Measurements from ENCODE around the gene VSX2.

Gene VSX2

GRCh38 chr14:74221741-74222140 is 17.5 kb upstream of the VSX2 start:
- DNase-seq (ENCODE audit: low spot score), result no peak

- DNase-seq (ENCODE audit: low spot score), result no peak
Observed at GRCh38 chr14:74223016-74223415, 16.2 kb upstream of the VSX2 start.

DNA sequence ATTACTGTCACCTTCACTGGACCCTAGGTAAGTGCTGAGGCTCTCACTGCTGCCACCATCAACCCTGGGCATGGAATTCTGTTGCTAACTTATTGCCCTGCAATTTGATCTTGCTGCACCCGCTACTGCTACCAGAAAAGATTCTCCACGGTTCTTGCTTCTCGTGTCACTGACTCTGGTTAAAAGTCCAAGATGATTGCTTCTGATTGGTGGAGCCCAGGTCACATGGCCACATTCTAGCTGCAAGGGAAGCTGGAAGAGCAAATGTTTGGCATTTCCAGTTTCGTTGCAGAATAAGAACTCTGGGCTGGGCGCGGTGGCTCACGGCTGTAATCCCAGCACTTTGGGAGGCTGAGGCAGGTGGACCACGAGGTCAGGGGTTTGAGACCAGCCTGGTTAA is 7.5 kb upstream of the VSX2 start:
- DNase-seq (ENCODE audit: low spot score), result no peak

GRCh38 chr14:74235017-74235416 is 4.2 kb upstream of the VSX2 start:
- DNase-seq (ENCODE audit: low spot score), result no peak

- no peak for DNase-seq (ENCODE audit: low spot score)
Observed at GRCh38 chr14:74237441-74237840, 1.8 kb upstream of the VSX2 start.

- no peak for DNase-seq (ENCODE audit: low spot score)
Observed at GRCh38 chr14:74239848-74240793, 872 bp downstream of the VSX2 start.

DNA sequence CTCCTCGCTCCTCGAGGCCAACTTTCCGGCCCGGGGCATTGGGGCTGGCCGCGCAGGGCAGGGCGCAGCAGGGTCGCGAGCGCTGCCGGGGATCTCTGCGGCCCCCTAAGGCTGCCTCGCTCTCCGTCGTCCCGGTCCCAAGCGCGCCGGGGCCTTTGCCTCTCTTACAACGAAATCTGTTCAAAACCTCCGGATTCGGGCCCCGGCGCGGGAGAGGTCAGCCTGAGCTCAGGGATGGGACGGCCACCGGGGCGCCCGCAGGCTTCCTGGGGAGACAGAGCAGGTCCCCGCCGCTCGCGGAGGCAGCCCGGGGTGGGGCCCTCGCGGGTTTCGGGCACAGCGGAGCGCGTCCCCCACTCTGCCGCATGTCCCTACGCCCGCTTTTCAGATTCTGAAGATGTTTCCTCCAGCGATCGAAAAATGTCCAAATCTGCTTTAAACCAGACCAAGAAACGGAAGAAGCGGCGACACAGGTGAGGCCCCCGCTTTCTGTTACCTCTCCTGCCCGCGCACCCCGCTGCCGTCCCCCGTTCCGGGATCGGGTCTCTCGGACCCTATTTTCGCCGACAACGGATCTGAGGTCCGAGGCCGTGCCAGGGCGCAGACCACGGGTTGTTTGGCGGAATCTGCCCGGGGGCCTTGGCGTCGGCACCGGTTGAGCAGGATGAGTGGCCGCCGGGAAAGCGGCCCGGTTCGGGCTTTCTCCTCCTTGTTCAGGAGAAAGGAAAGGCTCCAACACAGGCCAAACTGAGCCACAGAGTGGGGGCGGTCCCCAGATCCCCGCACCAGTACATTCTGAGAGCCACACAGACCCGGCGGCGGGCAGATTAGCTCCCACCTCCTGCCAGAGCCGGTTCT is 1.8 kb downstream of the VSX2 start:
- no peak for DNase-seq (ENCODE audit: low spot score)

DNA sequence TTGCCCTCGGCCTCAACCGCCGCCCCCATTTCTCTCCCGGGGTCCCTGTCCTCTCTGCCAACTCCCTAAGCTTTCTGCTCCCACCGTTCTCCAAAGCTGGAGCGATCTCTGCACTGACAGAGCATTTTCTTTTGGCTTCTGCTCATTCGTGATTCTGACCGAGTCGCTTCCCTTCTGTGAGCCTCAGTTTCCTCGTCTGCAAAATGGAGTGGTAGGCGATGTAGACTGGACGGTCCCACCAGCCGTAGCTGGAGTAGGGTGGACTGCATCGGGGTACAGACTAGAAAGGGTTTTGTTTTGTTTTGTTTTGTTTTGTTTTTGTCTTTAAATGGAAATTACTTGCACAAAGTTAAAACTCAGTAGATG is 2.4 kb downstream of the VSX2 start:
- DNase-seq (ENCODE audit: low spot score), result no peak

- no peak for DNase-seq (ENCODE audit: low spot score)
Observed at GRCh38 chr14:74242021-74242779, 3.0 kb downstream of the VSX2 start.

- DNase-seq (ENCODE audit: low spot score), result no peak
Observed at GRCh38 chr14:74242780-74243042, 3.5 kb downstream of the VSX2 start.

DNA sequence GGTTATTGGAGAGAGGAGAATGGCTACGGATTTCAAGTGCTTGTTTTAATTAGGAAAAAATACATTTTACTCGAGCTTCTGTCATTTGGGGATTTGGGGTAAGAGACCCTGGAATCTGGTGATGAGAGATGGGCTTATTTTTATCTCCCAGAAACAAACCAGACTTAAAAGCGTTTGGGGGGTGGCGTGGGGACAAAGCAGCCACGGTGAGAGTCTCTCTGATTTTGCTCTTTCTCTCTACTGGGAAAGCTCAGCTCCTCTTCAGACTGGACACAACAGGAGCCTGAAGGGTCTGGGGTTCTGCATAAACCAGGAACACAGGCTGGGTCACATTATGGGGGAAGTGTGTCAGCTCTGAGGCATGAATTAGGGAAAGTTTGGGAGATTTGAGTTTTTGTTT is 3.8 kb downstream of the VSX2 start:
- DNase-seq (ENCODE audit: low spot score), result no peak

DNA sequence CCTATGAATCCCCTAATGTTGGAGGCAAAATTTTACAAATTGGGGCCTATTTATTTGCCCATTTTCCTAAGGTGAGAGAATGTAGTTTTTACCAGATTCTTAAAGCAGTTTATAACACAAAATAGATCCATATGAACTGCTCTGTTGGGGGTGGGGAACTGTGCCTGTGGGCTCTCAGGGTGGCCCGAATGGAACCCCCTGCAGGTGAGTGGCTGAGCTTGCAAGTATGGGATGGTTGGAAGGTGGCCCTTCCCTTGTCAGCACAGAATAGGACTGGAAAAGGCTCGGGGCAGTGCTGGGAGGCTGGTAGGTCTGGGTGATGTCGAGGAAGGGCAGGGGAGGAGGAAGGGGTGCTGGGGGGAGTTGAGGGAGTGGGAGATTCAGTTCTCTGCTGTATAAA is 4.9 kb downstream of the VSX2 start:
- no peak for DNase-seq (ENCODE audit: low spot score)

GRCh38 chr14:74245292-74245691 is 6.0 kb downstream of the VSX2 start:
- no peak for DNase-seq (ENCODE audit: low spot score)

DNA sequence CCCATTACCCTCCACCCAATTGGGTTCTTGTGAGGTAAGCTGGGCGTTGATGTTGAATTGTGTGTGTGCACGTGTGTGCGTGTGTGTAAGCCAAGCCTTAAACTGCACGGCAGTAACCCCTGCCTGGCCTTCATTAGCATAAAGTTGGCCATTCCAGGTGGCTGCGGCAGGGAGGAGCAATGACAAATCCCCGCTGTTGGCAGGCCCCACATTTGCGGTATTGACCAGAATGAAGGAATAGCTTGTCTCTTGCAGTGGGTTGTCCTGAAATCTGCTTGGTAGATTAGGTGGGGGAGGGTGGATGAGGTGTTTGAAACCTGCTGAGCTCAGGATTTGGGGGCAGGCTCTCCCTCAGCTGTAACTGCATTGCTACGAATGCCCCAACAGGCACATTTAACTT is 7.3 kb downstream of the VSX2 start:
- no peak for DNase-seq (ENCODE audit: low spot score)

GRCh38 chr14:74248017-74248416 is 8.8 kb downstream of the VSX2 start:
- DNase-seq (ENCODE audit: low spot score), result no peak

- DNase-seq (ENCODE audit: low spot score), result peak; percentile 62
Observed at GRCh38 chr14:74249433-74250375, 10.5 kb downstream of the VSX2 start.

DNA sequence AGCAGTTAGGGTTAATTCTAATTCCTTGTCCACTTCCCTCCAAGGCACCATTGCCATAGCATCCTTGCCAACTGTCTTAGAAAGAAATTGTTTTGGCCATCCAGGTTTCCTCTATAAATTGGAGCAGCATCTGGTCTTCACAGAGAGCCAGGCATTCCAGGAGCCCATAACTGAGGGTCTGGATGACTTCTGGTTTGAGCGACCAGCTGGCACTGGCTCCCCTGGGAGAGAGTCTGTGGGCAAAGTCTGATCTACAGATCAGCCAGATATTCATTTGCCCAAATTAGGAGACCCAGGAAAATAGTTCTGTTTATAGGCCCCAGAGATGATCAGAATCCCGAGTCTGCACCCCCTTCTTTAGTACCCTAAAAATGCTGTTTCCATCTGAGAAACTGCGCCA is 16.0 kb downstream of the VSX2 start:
- DNase-seq (ENCODE audit: low spot score), result no peak

DNA sequence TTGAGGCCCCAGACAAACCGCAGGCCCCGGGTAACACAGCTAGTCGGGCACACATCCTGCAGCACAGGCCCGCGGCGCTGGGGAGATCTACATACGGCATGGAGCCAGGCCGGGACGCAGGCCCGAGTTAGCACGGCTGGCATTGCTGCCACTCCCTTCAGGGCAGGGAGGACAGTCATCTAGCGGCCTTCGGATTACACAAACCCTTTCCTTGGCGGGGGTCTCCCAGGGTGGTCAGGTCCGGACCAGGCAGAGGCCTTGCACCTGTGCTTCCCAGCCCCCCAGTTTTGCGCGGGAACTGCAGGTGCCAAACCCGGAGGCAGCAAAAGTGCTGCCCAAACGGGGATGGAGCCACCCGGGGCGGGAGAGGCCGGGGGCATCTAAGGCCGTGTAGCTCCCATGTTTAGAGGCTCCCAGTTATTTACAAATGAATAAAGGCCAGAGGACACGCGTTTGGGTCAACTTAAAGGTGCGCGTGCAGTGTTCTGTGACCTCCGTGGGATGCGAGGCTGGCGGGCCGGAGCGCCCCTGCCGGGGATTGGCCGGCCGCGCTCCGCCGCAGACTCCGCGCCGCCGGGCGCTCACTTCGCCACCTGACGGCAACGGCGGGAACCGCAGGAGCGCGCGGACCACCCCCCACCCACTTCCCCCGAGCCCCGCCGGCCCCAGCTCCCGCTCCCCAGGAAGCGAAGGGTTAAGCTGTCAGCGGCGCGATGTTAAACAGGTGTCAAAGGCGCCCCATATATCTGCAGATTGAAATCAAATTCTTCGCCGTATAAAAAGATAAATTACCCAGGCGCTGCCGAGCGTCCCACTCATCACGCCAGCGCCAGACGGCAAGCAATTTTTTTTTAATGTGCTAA is 18.1 kb downstream of the VSX2 start:
- DNase-seq (ENCODE audit: low spot score), result peak; percentile 51

DNA sequence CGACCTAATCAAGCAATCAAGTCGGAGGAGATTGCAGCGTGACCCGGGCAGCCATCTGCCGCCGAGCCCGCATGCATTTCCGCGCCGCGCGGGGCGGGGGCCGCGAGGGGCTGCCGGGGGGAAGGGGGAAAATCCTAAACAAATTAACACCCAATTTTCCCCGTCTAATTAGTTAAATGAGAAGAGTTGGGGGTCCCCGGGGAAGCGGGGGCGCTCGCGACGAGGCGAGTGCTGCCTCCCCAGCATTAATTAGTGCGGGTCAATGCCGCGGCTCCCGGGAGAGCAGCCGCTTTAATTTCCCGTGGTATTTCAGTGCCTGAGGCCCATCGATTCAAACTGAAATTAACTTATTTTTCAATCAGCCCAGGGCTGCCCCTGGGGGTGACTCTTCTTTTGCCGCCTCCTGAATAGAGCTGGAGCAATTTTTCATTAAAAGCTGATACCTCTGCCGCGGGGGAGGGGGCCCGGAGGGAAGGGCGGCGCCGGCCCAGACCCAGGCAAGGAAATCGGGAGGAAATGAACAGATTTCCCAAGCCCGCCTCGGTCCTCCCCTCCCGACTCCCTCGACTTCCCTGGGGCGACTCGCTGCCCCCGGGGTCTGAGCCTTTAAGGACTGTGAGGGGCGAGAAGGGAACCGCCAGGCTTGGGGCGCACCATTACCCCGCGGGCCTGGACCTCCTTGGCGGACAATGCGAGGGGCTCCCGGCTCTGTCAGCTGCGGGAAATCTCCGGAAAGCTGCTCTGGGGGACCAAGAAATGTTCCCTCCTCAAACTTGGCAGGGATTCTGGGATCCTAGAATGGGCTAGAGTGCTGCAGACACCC is 18.9 kb downstream of the VSX2 start:
- DNase-seq (ENCODE audit: low spot score), result no peak

DNA sequence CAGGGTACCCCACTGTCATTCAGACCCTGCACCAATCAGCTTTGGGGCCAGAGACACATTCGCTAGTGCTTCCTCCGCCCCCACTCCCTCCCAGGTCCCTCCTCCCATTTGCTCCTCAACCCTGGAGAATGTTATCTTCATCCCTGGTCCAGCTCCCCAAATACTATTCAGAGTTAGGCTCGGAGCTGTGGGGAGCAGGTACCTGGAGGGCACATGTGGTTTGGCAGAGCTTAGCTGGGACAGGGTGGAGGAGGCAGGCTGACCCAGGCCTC is 19.5 kb downstream of the VSX2 start:
- no peak for DNase-seq (ENCODE audit: low spot score)
